Activated CD8-positive, alpha-beta memory T cell treated with anti-CD3 and anti-CD28 coated beads, Interleukin-2, amount 50 U/mL, for 48 hours (primary cell): ENCODE measurements around the gene TCL1A.
"Not testable (repeated sequence)": the region's sequence is repeated elsewhere in the genome, so short reads cannot be mapped to it uniquely, and the experiment has no call there.

Experiments
- DNase-seq: peaks from one replicate; pipeline ENCODE4 v3.0.0-alpha.2; 2020

Gene TCL1A

GRCh38 chr14:95674613-95675012 is 39.3 kb downstream of the TCL1A start:
- DNase-seq: no peak

GRCh38 chr14:95668235-95668772 is 45.6 kb downstream of the TCL1A start:
- no peak for DNase-seq

- no peak for DNase-seq
Observed at GRCh38 chr14:95667249-95667693, 46.7 kb downstream of the TCL1A start.

- no peak for DNase-seq
Observed at GRCh38 chr14:95666450-95666849, 47.5 kb downstream of the TCL1A start.

- not testable (repeated sequence) for DNase-seq
Observed at GRCh38 chr14:95665530-95665929, 48.4 kb downstream of the TCL1A start.

GRCh38 chr14:95664546-95664945 is 49.4 kb downstream of the TCL1A start:
- no peak for DNase-seq

- no peak for DNase-seq
Observed at GRCh38 chr14:95664066-95664465, 49.9 kb downstream of the TCL1A start.

- no peak for DNase-seq
Observed at GRCh38 chr14:95663226-95663797, 50.6 kb downstream of the TCL1A start.

- DNase-seq: no peak
Observed at GRCh38 chr14:95662376-95663186, 51.3 kb downstream of the TCL1A start.

GRCh38 chr14:95660651-95661515 is 53.0 kb downstream of the TCL1A start:
- no peak for DNase-seq

GRCh38 chr14:95659990-95660385 is 53.9 kb downstream of the TCL1A start:
- DNase-seq: no peak
